Prostate gland (tissue), 2 donors: ENCODE data around the gene RIF1. TPM values are rescaled to one million over a fixed set of nuclear protein-coding genes. Genes with fewer than 3 reads are reported as not detected.

ENCODE experiments used
- DNase-seq: peaks from one replicate; pipeline ENCODE4 v3.0.0-alpha.2; 2019; ENCODE audit warnings: low spot score
- H3K27ac ChIP-seq, 2 donors: fragments of 200-600 bp; sonication (generic); 2 replicates each; pipeline ENCODE4 v1.5.1; 2017 to 2019
- H3K27me3 ChIP-seq: fragments of 200-600 bp; sonication (generic); replicated peaks from 2 replicates; pipeline ENCODE4 v1.5.1; 2019; ENCODE audit not compliant: insufficient read depth
- H3K36me3 ChIP-seq, 2 donors: fragments of 200-600 bp; sonication (generic); 1 replicate in 1 of 2; 2 replicates in 1 of 2; pipeline versions ENCODE4 v1.5.1 to v1.8.1; 2017 to 2019
- H3K4me1 ChIP-seq: fragments of 200-600 bp; sonication (generic); replicated peaks from 2 replicates; pipeline ENCODE4 v1.5.1; 2019
- H3K4me3 ChIP-seq, 2 donors: fragments of 200-600 bp; sonication (generic); 2 replicates each; pipeline ENCODE4 v1.5.1; 2017 to 2019
- H3K9me3 ChIP-seq: fragments of 200-600 bp; sonication (generic); 2 replicates; pipeline ENCODE4 v1.5.1; 2017
- CTCF ChIP-seq, 4 experiments: fragments of 200-600 bp in 2 of 4; fragments of 450-650 bp in 2 of 4; sonication (generic) in 2 of 4; IDR thresholded peaks; 1 replicate in 3 of 4; 2 replicates in 1 of 4; pipeline ENCODE4 v1.5.1; 2016 to 2019; ENCODE audit warnings: antibody characterized with exemption in 4 of 4, mild to moderate bottlenecking in 2 of 4, moderate library complexity in 2 of 4
- POLR2A ChIP-seq: fragments of 450-650 bp; IDR thresholded peaks from one replicate; pipeline ENCODE4 v1.6.1; 2016; ENCODE audit warnings: antibody characterized with exemption, mild to moderate bottlenecking
- POLR2AphosphoS5 ChIP-seq: sonication (generic); formaldehyde crosslinking; IDR thresholded peaks from one replicate; pipeline ENCODE4 v1.6.1; 2017; ENCODE audit warnings: antibody characterized with exemption
- WGBS: methylation state at CpG from one replicate; pipeline ENCODE4 v1.1.5; 2018; 5-methylcytosine and 5-hydroxymethylcytosine counted together
- intact Hi-C: fragments of 100-400 bp; cut with DNase I; formaldehyde crosslinking; loops from one replicate; pipeline ENCODE4 v1.14.2; 2022
- total RNA-seq, 2 donors: library from RNA; depleted of rRNA; stranded (reverse); fragments of >200 nt; gene quantifications; one replicate each; pipeline ENCODE4 v1.1.0, GENCODE V29; 2016

RIF1 gene
- 10 to 100 TPM; 28.1 to 38.2 TPM for total RNA-seq

GRCh38 chr2:151409601-151410484 lies at the start of gene RIF1:
RIF1 (plus strand) TSS chr2:151409902; CDS start chr2:151410424, 522 bp downstream.
- intact Hi-C loops, result loop anchor here (10.0 kb wide), 1 partner anchor 145 kb away; the partner anchor contains the start of gene RBM43
- H3K27me3 ChIP-seq, result no peaks in the 10 kb centered on the region

GRCh38 chr2:151361674-151362370 lies 47.9 kb upstream of the RIF1 start:
- Histone ChIP-seq H3K27ac (no peak overlapping the region), H3K4me3 (no peak overlapping the region), H3K36me3 (no peaks in the 10 kb centered on the region), H3K27me3 (no peaks in the 10 kb centered on the region), H3K9me3 (no peaks in the 10 kb centered on the region), H3K4me1 (no peaks in the 10 kb centered on the region)
- TF ChIP-seq CTCF (IDR thresholded peaks at IDR 0.05) (no peak), POLR2A (no peak), POLR2AphosphoS5 (no peak)
- intact Hi-C loops, result no loop called here
- no peak for DNase-seq
- WGBS, result 89% methylated on average over 3 of the region's 3 CpGs

More at GRCh38 chr2:151409601-151410484, at the start of gene RIF1:
- Histone ChIP-seq H3K36me3 (no peaks in the 10 kb centered on the region), H3K9me3 (no peaks in the 10 kb centered on the region), H3K27ac (peak within 1 kb of the TSS; percentile 94 to 96), H3K4me1 (no peaks in the 10 kb centered on the region), H3K4me3 (peak within 1 kb of the TSS; percentile 65 to 96)
- WGBS, result under 1% methylated on average over 42 of the region's 65 CpGs
- TF ChIP-seq CTCF (IDR thresholded peaks at IDR 0.05), result peak; percentile 11 to 77 (median 48)
- TF ChIP-seq POLR2A, result no peak
- TF ChIP-seq POLR2AphosphoS5, result peak; percentile 78
- peak; percentile 81 for DNase-seq

GRCh38 chr2:151363709-151364108 lies 46.0 kb upstream of the RIF1 start:
- H3K4me1 ChIP-seq, result no peaks in the 10 kb centered on the region
- H3K27me3 ChIP-seq, result no peaks in the 10 kb centered on the region
- 58% methylated on average over 8 of the region's 8 CpGs for WGBS
- no peaks in the 10 kb centered on the region for H3K36me3 ChIP-seq
- intact Hi-C loops, result no loop called here
- H3K27ac ChIP-seq, result no peak overlapping the region
- DNase-seq, result no peak
- no peaks in the 10 kb centered on the region for H3K9me3 ChIP-seq
- TF ChIP-seq CTCF (IDR thresholded peaks at IDR 0.05) (no peak), POLR2AphosphoS5 (no peak), POLR2A (no peak)
- H3K4me3 ChIP-seq, result no peak overlapping the region

- Histone ChIP-seq H3K27me3 (no peaks in the 10 kb centered on the region), H3K36me3 (no peaks in the 10 kb centered on the region), H3K4me3 (no peak overlapping the region), H3K27ac (no peak overlapping the region), H3K9me3 (no peaks in the 10 kb centered on the region), H3K4me1 (no peaks in the 10 kb centered on the region)
- no peak for TF ChIP-seq CTCF (IDR thresholded peaks at IDR 0.05)
- no peak for TF ChIP-seq POLR2AphosphoS5
- TF ChIP-seq POLR2A, result no peak
- WGBS, result 90% methylated on average over 2 of the region's 2 CpGs
- intact Hi-C loops, result no loop called here
- DNase-seq, result no peak
These were observed 42.1 kb upstream of the RIF1 start for GRCh38 chr2:151367571-151367970.
